HG03378 (cell line): ENCODE results near the gene MVB12B.

ENCODE experiments used
- ATAC-seq: cut with Tn5 transposase; IDR thresholded peaks from one replicate; pipeline ENCODE4 v1.9.1; 2021; ENCODE audit warnings: mild to moderate bottlenecking, moderate library complexity; ENCODE audit not compliant: unreplicated experiment

The MVB12B gene

GRCh38 chr9:126448865-126449577, 122.4 kb downstream of the MVB12B start:
- ATAC-seq: no peak

- ATAC-seq: no peak
Observed at GRCh38 chr9:126449725-126450667, 123.4 kb downstream of the MVB12B start.

DNA sequence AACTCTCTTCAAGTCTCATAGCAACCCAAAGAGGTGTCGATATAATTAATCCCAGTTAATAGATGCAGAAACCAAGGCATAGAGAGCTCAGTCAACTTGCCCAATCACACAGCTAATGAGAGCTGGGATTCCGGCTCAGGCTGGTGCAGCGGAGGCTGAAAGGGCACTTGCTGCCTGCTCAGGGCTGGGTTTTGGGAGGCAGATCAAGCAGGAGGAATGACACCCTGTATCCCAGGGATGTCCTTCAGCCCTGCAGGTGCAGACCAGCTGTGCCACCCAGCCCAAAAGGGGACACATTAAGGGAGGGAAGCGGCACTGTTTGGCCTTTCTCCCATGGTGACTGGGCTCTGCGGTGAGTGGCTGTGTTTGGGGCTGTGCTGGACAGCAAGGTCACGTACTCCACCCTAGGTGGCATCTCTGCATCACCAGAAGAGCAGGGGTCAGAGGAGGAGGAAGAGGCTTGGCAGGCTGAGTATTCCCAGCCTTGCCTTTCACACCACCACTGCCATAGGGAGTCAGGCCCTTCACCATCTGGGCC, 124.1 kb downstream of the MVB12B start:
- ATAC-seq: no peak

DNA sequence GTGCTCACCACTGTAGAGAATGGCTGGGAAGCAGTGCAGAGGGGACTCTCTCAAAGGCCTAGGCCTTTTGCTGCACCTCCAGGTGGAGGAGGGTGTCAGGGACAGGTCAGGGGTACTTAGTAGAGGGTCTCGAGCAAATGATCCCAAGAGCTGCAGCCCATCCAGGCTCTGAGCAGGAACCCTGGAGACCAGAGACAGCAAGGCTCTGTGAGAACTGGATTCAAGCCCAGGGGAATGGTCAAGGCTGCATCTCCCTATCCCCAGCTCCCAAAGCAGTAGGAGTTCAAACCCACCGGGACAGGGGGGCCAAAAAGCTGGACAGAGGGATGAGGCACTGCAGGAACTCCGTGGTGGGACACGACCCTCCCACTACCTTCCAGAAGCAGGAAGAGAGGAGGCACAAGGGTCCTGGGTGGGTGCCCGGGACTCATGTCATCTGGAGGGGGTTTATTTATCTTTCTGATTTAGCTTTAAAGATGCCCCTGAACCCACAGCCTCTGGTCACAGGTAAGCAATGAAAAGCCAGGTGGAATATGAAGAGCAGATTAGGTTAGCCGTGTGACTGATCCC, 124.8 kb downstream of the MVB12B start:
- ATAC-seq: no peak

- no peak for ATAC-seq
Observed at GRCh38 chr9:126452106-126452505, 125.5 kb downstream of the MVB12B start.

GRCh38 chr9:126453156-126453963, 126.7 kb downstream of the MVB12B start:
- ATAC-seq: no peak

GRCh38 chr9:126454215-126454614, 127.6 kb downstream of the MVB12B start:
- no peak for ATAC-seq

GRCh38 chr9:126454795-126455194, 128.2 kb downstream of the MVB12B start:
- ATAC-seq: no peak

DNA sequence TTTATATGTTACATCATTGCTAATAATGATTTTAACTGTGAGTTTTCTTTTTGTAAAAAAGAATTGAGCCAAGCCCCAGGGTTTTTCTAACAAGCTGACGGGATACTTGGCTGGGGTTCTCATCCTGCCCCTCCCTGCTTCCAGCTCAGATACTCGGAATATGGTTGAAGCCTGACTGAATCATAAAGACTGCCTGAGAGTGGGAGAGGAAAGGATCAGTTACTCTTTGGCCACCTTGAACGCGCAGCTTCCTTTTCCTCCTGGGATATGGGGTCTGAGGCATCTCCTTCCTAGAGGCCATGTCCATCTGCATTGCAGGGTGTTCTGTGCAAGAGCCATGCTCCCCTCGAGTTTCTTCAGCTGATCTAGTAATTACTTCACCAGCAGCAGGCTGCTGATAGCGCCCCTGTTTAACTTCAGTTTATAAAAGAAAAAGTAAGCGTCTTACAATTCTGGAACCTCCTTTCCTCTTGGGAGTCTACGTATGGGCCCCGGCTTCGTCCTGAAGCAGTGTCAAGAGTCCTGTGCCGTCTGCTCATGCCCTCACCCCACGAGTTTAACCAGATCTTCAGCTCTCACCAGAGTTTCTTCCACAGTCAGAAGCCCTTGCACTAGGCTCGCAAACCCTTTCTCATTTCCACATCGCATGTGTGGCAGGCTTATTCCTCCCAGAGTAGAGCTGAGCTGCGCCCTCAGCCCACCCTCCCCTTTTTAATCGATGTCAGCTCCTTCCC, 130.0 kb downstream of the MVB12B start:
- ATAC-seq: no peak

DNA sequence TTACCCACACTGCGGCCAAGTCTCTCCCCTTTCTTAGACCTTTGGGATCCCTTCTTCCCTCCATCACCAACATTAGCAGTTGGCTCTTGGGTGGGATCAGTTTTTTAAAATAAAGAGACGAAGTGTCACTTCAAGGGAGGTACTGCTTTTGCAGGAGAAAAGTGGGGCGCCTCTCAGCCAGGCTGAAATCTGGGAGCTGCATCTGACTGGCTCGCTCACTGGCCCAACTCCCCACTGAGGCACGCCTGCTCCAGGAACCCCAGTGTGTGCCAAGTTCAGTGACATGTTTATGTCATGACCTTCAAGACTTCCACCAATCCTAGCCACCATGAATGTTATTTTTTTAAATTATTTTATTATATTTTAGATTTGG, 130.5 kb downstream of the MVB12B start:
- ATAC-seq: no peak

DNA sequence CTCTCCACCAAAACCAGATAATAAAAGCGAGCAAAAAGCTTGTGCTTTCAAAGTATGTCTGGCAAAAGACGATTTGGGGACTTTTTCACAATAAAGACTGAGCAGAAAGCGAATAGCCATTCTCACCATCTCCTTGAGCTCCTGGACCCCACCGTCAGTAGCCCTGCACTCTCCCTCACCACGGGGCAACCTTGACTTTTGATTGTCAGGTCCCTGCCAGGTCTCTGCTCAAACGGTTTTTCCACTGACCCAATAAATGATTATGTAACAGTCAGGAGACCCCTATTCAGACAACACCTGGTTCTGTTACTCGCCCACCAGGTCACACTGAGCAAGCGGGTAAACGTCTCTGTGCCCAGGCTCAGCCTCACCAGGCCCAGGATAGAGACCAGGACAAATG, 131.3 kb downstream of the MVB12B start:
- ATAC-seq: no peak

DNA sequence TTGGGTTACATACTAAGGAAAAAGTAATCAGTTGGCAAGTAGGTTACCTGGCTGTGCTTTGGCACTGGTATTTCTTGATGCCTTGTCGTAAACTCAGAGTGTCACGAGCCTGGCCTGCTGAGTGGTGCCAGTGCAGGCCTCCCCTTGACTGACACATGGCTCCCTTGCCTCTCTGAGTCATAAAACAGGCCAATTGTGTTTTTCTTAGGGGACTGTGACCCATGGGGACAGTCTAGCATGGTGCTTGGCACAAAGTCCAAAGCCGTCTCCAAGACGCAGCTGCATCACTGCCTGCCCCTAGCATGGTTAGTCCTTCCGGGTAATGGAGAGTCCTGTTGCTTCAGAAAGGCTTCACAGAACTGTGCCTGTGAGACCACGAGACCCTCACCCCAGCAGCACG, 132.5 kb downstream of the MVB12B start:
- no peak for ATAC-seq

- no peak for ATAC-seq
Observed at GRCh38 chr9:126459546-126459945, 132.9 kb downstream of the MVB12B start.

DNA sequence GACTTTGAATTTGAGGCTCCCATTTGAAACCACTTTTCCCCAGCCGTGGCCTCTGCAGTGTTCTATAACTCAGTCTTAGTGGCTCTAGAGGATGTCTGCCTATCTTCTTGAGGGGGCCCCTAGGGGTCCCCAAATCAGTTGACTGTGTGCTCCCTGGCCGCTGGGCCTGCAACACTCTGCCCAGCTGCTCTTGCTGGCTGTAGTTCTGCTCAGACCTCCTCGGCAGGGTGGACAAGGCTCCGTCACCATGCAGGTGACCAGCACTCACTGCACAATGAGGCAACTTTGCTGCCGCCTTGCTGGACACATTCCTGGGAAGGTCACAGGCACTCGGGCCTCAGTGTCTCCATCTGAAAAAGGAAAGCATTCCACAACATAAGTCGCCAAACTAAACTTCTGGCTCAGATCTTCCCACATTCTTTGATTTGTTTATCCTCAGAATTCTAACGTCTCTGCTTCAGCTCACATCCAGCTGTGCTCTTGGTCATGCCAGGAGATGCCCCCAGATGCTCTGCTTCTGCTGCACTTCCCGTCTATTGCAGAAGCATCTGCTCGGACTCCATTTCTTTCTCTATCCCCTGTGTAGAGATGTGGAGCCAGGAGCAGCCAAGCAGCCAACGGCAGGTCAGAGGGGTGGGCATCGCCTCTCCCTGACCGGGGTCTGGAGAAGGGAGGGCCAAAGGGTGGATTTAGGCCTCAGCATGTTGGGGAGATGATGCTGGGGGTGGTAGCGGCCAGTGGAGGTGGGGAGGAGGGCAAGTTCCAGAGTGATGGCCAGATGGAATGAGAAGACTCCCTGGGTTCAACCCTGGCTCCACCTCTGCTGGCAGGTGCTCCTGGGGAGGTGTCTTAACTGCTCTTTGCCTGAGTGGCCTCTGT, 133.6 kb downstream of the MVB12B start:
- no peak for ATAC-seq

DNA sequence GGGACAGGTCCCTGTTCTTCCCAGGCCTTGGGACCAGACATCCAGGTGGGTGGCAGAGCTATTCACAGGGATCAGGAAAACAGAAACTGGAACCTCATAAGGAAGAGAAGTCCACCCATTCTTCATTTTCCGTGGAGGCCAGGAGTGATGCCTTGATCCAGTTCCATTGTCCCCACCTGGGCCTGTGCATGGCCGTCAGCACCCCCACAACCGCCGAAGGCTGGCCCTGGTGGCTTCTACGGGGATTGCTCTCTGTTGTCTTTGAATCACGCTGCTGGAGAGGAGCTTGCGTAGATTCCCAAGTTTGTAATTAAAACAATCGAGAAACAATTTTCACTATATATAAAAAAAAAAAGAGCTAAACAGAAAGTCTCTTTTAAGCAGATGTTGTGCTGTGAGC, 134.4 kb downstream of the MVB12B start:
- ATAC-seq: no peak

- no peak for ATAC-seq
Observed at GRCh38 chr9:126461608-126462007, 135.0 kb downstream of the MVB12B start.

- no peak for ATAC-seq
Observed at GRCh38 chr9:126462617-126463016, 136.0 kb downstream of the MVB12B start.

DNA sequence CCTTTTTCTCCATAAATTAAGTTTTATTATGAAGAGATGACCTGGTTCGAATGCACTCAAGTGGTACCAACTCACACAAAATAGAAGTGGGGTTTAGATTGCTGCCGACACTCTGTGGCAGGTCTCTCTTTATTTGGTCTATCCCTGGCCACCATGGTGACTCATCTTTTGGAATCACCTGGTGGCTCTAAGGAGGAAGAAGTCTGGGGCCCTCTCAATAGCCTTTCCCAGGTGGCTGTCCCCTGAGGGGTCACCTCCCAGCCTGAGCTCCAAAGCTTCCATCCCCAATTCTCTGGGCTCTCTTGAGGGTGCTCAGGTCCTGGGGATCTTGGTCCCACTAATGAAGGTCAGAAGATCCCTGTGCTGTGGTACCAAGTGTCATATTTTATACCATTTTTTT, 136.8 kb downstream of the MVB12B start:
- ATAC-seq: no peak
